HepG2 (cell line): ENCODE data around the gene MARCHF6. TPM values are rescaled to one million over a fixed set of nuclear protein-coding genes. Genes with fewer than 3 reads are reported as not detected.

Experiments used
- ARNT2 ChIP-seq: sonication (generic); formaldehyde crosslinking; IDR thresholded peaks from 2 replicates; pipeline ENCODE4 v1.8.0; 2022; ENCODE audit warnings: mild to moderate bottlenecking, low read depth, missing genetic modification reagents, moderate library complexity
- MLXIP ChIP-seq: sonication (generic); formaldehyde crosslinking; IDR thresholded peaks from 2 replicates; pipeline ENCODE4 v1.9.0; 2021; ENCODE audit warnings: missing genetic modification reagents, borderline replicate concordance
- NRL ChIP-seq: sonication (generic); formaldehyde crosslinking; IDR thresholded peaks from 2 replicates; pipeline ENCODE4 v1.5.0; 2020; ENCODE audit warnings: missing genetic modification reagents, mild to moderate bottlenecking, moderate library complexity, borderline replicate concordance
- PTBP1 ChIP-seq: fragments of 200-400 bp; formaldehyde crosslinking; IDR thresholded peaks from 2 replicates; pipeline ENCODE4 v1.6.1; 2018; ENCODE audit warnings: low read length, low read depth; ENCODE audit not compliant: poor library complexity, severe bottlenecking
- SRSF1 ChIP-seq: fragments of 200-400 bp; formaldehyde crosslinking; optimal IDR thresholded peaks from 2 replicates; pipeline ENCODE3; 2017; ENCODE audit warnings: mild to moderate bottlenecking, low read depth, low read length, moderate library complexity
- TFAP4 ChIP-seq: sonication (generic); IDR thresholded peaks from 2 replicates; pipeline ENCODE4 v1.6.1; 2016; ENCODE audit warnings: low read depth, borderline replicate concordance
- THAP11 ChIP-seq: IDR thresholded peaks from 2 replicates; pipeline ENCODE4 v1.6.1; 2016; ENCODE audit warnings: missing biosample characterization, missing genetic modification reagents
- ZEB1 ChIP-seq: IDR thresholded peaks from 2 replicates; pipeline ENCODE4 v1.6.1; 2012; ENCODE audit warnings: mild to moderate bottlenecking, low read depth, inconsistent platforms; ENCODE audit not compliant: insufficient replicate concordance
- ZFP82 ChIP-seq: sonication (generic); formaldehyde crosslinking; IDR thresholded peaks from 2 replicates; pipeline ENCODE4 v1.5.1; 2020; ENCODE audit warnings: mild to moderate bottlenecking, missing genetic modification reagents, borderline replicate concordance
- ZNF256 ChIP-seq: sonication (generic); formaldehyde crosslinking; conservative IDR thresholded peaks from 2 replicates; pipeline ENCODE4 v1.4.0; 2020; ENCODE audit warnings: missing genetic modification reagents
- ZNF280B ChIP-seq: sonication (generic); formaldehyde crosslinking; IDR thresholded peaks from 2 replicates; pipeline ENCODE4 v1.5.0; 2020; ENCODE audit warnings: missing genetic modification reagents, mild to moderate bottlenecking, borderline replicate concordance
- ZNF3 ChIP-seq: IDR thresholded peaks from 2 replicates; pipeline ENCODE4 v1.7.0; 2017; ENCODE audit warnings: inconsistent platforms
- ZNF33B ChIP-seq: sonication (generic); formaldehyde crosslinking; IDR thresholded peaks from 2 replicates; pipeline ENCODE4 v1.5.1; 2020; ENCODE audit warnings: mild to moderate bottlenecking, missing genetic modification reagents
- ZNF513 ChIP-seq: sonication (generic); formaldehyde crosslinking; conservative IDR thresholded peaks from 2 replicates; pipeline ENCODE4 v1.5.0; 2020; ENCODE audit warnings: missing genetic modification reagents
- ZNF619 ChIP-seq: sonication (generic); formaldehyde crosslinking; IDR thresholded peaks from 2 replicates; pipeline ENCODE4 v1.4.0; 2020; ENCODE audit warnings: mild to moderate bottlenecking, missing genetic modification reagents
- ZNF629 ChIP-seq: sonication (generic); formaldehyde crosslinking; conservative IDR thresholded peaks from 2 replicates; pipeline ENCODE4 v1.5.0; 2020; ENCODE audit warnings: missing genetic modification reagents
- ZSCAN9 ChIP-seq: IDR thresholded peaks from 2 replicates; pipeline ENCODE4 v1.6.1; 2016; ENCODE audit warnings: borderline replicate concordance
- polyA plus RNA-seq, 8 experiments: library from polyadenylated mRNA; depleted of rRNA in 3 of 8; stranded (reverse) in 7 of 8; unstranded in 1 of 8; fragments of >200 nt; fragmentation: Illumina TruSeq in 4 of 8; extraction: Trizol in 4 of 8; gene quantifications; 2 replicates each; pipeline versions ENCODE4 v1.2.1 to v1.2.3, GENCODE V29; 2011 to 2016; ENCODE audit warnings: low read depth in 4 of 8, missing spikeins in 1 of 8, mixed read lengths in 1 of 8; ENCODE audit not compliant: insufficient read depth in 1 of 8
- total RNA-seq, 5 experiments: library from RNA; depleted of rRNA; stranded (reverse); fragments of >200 nt; fragmentation: Illumina TruSeq; extraction: Trizol; gene quantifications; 2 replicates each; pipeline ENCODE4 v1.2.3, GENCODE V29; 2016; ENCODE audit warnings: low read depth in 1 of 5
- TF ChIP-seq, protein P1 (sequence below): sonication (generic); formaldehyde crosslinking; IDR thresholded peaks from 2 replicates; pipeline ENCODE4 v1.8.1; 2023; ENCODE audit warnings: mild to moderate bottlenecking, moderate library complexity, missing genetic modification reagents
- TF ChIP-seq, protein P2 (sequence below): sonication (generic); formaldehyde crosslinking; IDR thresholded peaks from 2 replicates; pipeline ENCODE4 v1.4.0; 2020; ENCODE audit warnings: missing genetic modification reagents, low read depth, mild to moderate bottlenecking, borderline replicate concordance

Gene MARCHF6
- total and polyA plus RNA-seq, 2 of the 13 experiments (the other 11 are each of a cell fraction or from before 2014, with no cell fraction given): 48.6 to 107 TPM

- no peak for TF ChIP-seq MLXIP (CRISPR knock-in tag)
- peak; percentile 75; the same call in 1 of the 2 replicates for TF ChIP-seq NRL
- TF ChIP-seq PTBP1: peak; percentile 14
- TF ChIP-seq ZSCAN9 (CRISPR knock-in tag): peak; percentile 84; the same call in 1 of the 2 replicates
- TF ChIP-seq ZNF629 (CRISPR knock-in tag): peak; percentile 38
- TF ChIP-seq, protein P1, sequence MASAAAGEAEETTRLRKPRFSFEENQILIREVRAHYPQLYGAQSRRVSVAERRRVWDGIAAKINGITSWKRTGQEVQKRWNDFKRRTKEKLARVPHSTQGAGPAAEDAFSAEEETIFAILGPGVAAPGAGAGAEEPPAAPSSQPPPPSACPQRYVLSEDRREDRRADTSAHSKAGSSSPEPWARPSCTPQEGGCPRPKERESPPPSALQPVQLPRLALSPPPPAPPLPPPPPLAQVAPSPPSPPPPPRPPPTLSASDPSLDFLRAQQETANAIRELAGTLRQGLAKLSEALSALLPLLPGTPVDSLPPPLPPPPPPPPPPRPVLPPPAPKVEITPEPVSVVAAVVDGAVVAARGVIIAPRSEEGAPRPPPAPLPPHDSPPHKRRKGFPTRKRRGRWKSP: peak; percentile 66; the same call in 1 of the 2 replicates
- TF ChIP-seq ZNF513 (CRISPR knock-in tag): no peak
- TF ChIP-seq ZNF3 (CRISPR knock-in tag): 0 out of 2 replicates have a peak, but pooled peaks have one; percentile 10
- 0 out of 2 replicates have a peak, but pooled peaks have one; percentile 43 for TF ChIP-seq ZFP82 (CRISPR knock-in tag)
- TF ChIP-seq ZNF33B (CRISPR knock-in tag): no peak
- peak; percentile 84 for TF ChIP-seq THAP11 (CRISPR knock-in tag)
- TF ChIP-seq, protein P2, sequence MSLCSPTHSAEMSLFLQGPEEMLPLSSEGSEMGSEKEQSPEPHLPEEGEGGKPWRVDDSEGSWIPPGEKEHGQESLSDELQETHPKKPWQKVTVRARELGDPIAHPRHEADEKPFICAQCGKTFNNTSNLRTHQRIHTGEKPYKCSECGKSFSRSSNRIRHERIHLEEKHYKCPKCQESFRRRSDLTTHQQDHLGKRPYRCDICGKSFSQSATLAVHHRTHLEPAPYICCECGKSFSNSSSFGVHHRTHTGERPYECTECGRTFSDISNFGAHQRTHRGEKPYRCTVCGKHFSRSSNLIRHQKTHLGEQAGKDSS (CRISPR knock-in tag): no peak
- peak; percentile 98 for TF ChIP-seq ZEB1
- no peak for TF ChIP-seq TFAP4
- TF ChIP-seq ZNF256 (CRISPR knock-in tag): peak; percentile 92; the same call in 1 of the 2 replicates
- 0 out of 2 replicates have a peak, but pooled peaks have one; percentile 39 for TF ChIP-seq ARNT2 (CRISPR knock-in tag)
- peak; percentile 22 for TF ChIP-seq SRSF1
- peak; percentile 61; the same call in 1 of the 2 replicates for TF ChIP-seq ZNF619 (CRISPR knock-in tag)
- TF ChIP-seq ZNF280B: peak; percentile 85; the same call in 1 of the 2 replicates
These were observed at the start of gene MARCHF6 (continued) for GRCh38 chr5:10353241-10354047.
